HG03097 (cell line): ENCODE measurements around the gene SIK1.
"Not testable (repeated sequence)": the region's sequence is repeated elsewhere in the genome, so short reads cannot be mapped to it uniquely, and the experiment has no call there.

Source experiments
- ATAC-seq: cut with Tn5 transposase; IDR thresholded peaks from one replicate; pipeline ENCODE4 v1.9.1; 2021; ENCODE audit not compliant: unreplicated experiment, low FRiP score

Gene SIK1

DNA sequence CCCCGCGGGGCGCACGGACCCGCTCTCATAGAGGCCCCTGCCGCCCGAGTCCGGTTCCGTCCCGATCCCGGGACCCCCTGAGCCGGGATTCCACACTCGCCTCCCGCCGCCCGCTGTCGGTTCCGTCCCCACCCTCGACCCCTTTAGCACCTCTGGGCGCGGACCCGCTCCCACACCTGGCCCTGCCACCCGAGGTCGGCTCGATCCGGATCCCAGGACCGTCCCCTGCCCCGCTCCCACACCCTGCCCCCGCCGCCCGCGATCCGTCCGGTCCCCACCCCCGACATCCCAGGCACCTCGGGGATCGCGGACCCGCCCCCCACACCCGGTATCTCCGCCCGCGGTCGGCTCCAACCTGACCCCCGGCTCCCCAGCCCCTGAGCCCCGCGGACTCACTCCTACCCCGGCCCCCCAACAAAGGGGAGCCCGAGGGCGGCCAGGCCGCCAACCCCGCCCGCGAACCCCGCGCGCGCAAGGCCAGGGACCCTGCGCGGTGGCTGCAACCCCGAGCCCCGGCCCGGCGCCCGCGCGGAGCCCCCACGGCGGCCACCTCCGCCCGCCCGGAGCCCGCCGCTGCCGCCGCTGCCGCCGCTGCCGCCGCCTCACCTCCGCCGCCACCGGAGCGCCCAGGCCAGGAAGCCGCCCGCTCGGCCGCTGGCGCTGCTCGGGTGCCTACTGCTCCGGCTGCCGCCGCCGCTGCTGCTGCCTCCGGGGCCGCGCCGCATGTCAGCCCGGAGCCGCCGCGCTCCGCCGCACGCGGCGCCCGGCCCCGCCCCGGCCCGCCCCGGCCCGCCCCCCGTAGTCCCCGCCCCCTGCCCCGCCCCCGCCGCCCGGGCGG, at the start of gene SIK1:
Gene SIK1, minus strand, starts transcription at position 728 of the 838 bp plus-strand sequence. CDS start 953 bp downstream, outside the sequence.
- ATAC-seq = peak; percentile 28

DNA sequence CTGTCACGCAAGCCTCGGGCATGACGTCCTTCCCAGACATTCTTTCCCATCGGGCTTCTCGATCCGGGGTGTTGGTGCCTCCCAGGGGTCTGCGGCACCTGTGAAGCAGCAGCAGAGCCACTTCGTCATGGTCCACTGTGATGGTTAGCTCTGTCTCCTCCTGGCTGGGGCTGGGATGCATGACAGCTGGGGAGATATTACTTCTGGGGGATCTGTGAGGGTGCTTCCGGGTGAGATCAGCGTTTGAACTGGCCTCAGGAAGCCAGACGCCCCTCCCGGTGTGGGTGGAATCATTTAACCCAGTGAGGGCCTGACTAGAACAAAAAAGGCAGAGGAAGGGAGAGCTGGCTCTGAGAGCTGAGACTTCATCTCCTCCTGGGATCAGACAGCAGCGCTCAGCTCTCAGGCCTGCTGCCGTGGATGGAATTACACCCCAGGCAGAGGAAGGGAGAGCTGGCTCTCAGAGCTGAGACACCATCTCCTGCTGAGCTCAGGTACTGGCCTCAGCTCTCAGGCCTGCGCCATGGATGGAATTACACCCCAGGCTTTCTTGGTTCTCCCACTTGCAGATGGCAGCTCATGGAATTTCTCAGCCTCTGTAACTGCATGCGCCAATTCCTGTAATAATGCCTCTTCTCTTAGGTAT, 44.8 kb upstream of the SIK1 start:
- ATAC-seq = not testable (repeated sequence)

DNA sequence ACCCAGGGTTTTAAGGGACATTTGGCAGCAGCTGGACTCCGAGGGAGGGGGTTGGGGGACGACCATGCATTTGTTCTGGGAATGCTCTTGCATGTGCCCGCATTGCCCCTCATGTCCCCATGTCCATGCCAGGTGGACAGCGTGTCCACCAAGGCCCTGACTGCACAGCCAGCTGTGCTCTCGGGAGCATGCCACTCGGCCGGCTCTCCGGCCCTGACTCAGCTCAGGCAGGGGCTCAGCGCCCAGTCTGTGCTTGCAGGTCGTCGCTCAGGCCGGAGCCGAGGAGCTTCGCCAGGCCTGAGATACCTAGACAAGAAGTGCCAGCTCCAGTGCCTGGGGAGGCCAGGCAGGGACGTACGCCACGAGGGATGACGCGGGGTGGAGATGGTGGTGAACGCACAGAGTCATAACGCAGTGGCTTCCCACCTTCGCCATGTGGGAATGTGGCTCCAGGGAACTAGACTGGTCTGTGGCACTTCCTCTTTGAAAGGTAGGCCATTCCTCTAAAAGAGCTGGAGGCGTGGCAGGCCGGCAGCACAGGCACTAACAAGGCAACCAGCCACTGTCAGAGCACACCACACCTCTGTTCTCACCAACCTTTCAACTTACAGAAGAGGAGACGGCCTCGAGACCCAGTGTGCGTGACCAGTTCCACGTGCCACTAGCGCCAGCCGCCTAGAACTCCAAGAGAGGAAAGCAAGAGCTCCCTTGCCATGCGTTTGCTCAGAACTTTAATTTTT, 43.0 kb upstream of the SIK1 start:
- ATAC-seq = not testable (repeated sequence)

DNA sequence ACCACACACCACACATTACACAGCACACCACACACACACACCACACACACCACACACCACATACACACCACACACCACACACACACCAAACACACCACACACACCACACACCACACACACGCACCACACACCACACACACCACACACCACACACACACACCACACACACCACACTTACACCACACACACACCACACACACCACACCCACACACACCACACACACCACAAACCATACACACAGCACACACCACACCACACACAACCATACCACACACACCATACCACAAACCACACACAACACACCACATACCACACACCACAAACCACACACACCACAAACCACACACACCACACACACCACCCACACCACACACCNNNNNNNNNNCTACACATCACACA, 40.9 kb upstream of the SIK1 start:
- ATAC-seq = no peak

DNA sequence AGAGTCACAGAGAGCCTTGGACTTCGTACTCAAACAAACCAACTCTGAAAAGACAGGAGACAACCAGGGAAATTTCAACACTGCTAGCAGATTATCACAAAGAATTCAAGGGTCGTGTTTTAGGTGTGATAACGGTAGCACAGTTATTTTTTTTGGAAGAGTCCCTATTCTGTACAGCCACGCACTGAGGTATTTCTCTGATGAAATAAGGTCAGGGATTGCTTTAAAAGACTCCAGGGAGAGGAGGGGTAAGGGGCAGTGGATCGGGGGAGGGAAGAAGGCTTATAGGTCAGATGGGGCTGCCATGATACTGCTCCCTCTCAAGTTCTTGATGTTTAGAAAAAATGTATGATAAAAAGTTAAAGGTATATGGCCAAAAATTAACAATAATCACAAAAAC, 38.2 kb upstream of the SIK1 start:
- not testable (repeated sequence) for ATAC-seq

DNA sequence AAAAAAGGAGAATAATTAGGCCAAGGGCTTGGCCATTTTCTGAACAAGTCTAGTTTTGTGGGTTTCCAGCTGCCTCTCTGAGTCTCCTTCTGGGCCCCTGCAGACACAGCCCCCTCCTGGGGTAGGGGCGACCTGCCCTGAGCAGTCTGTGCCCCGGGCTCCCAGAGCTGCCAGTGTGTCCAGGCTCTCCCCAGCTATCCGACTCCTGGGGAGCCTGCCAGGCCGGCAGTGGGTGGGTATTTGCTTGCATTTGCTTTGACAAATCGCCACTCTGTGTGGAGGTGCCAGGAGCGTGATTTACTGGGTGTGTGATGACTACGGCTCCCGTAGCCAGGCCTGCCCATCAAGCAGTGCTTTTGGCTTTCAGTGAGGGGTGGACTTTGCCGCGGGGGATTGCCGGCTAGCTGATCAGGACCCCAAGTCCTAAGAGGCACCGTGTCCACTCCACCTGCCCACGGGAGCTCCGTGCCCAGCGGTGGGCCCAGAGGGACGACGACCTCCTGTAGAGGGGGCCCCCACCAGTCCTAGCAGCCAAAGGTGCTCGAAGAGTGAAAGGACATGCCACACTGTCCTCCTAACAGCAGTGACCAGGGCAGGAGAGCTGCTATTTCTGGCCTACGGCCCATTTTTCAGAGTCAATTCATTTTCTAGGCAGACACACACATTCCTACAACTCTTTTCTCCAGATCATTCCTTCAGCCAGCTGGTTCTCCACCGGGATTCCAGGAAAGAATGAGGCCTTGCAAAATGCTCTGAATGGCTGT, 36.7 kb upstream of the SIK1 start:
- ATAC-seq = not testable (repeated sequence)

DNA sequence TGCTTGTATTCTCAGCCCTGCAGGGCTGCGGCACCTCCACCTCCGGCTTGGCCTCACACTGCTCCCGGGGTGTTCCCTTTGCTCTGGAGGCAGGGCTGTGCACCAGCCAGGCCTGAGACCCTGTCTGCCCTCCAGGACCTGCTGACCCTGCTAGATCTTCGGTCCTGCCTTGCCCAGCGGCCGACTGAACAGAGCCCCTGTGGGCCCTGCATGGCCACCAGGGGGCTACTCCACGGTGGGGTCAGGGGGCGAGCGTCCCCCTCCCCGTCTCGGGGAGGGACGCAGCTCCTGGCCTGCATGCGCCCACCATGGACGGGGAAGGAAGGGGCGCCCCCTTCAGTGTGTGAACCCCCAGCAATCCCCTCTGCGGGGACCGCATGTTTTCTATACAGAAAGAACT, 36.0 kb upstream of the SIK1 start:
- not testable (repeated sequence) for ATAC-seq

DNA sequence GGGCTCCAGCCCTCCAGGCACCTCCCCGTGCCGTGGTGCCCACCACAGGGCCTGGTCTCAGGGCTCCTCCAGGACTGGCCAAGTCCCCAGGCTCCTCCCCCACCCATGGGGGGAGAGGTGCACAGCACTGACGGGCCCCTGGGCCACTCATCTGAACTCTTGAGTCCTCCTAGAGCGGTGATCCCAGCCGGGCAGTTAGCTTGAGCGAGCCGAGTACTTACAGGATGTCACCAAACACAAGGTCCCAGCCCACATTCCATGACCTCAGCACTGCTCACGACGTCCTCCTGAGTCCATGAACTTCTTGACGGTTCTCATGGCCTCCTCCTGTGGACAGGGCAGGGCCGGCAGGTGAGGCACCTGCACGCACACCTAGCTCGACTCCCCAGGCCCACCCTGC, 33.5 kb upstream of the SIK1 start:
- ATAC-seq = not testable (repeated sequence)

DNA sequence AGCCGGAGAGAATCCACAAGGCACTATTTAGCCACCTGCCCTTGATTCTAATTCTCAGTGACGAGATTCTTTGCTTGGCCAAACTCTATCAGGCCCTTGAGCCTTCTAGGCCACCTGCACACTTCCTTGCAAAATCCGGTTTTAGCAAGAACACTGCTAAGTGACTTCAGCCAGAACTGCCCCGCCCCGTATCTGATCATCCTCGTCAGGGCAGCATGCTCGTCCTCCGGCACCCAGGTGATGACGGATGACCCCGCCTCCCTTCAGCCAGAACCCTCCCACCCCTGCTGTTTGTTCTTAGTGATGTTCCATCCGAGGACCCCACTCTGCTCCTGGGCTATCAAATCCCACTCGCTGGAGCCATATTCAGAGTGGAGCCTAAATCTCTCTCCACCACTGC, 32.1 kb upstream of the SIK1 start:
- not testable (repeated sequence) for ATAC-seq

DNA sequence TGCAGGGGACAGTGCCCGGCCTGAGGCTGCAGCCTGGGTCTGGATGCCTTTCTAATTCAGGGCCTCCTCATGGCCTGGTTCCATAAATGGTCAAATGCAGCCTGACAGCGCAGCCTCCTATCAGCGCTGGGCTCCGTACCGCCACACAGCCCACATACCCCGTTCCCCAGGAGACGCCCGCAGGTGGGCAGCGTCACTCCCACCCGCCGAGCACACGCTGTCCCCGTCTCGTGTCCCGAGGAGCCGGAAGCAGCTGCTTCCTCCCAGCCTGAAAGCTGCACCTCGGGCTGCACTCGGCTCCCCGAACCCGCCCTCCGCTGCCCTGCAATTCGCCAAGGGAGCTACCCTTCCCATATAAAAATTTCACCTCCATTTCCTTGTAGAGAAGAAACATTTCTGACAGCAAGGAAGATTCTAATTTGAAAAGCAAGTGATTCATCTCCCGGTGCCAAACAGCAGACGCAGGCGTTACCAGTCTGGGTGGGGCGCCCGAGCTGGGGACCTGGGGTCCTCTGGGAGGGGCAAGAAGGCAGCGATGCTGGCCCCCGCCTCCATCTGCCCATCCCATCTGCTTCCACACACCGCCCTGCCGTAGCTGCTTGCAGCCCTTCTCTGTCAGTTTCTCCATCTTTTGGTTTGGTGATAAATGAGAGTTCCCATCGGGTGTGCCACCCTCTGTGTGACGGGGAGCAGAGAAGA, 29.8 kb upstream of the SIK1 start:
- ATAC-seq = not testable (repeated sequence)

DNA sequence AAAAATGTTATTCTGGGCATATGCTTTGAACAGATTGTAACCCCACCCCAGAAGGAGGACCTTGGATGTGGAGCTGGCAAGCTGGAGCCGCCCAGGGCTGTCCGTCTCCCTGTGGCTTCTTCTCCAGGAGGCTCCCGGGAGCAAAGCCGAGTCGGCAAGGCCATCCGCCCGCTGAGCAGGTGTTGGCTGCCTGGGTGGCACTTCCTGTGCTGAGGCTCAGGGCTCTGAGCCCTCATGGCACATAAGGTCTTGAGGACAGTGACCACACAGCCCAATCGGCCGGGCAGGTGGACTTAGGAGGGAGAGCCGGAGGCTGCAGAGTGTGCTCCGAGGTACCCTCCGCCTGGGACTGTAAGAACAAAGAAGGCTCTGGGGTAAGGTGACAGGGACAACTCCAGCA, 28.8 kb upstream of the SIK1 start:
- not testable (repeated sequence) for ATAC-seq

DNA sequence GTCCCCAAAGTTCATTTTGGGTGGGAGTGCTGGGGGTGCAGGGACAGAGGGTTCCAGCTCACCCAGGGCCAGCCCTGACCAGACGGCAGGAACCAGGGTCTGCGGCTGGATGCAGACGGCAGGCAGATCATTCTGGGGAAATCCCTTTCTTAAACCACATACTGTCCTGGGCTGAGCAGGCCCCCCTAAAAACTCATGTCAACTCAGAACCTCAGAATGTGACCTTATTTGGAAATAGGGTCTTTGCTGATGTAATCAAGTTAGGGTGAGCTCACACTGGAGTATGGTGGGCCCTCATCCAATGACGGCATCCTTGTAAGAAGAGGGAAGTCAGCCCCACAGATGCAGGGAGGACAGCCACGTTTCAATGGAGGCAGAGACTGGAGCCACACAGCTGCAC, 27.2 kb upstream of the SIK1 start:
- ATAC-seq = not testable (repeated sequence)

DNA sequence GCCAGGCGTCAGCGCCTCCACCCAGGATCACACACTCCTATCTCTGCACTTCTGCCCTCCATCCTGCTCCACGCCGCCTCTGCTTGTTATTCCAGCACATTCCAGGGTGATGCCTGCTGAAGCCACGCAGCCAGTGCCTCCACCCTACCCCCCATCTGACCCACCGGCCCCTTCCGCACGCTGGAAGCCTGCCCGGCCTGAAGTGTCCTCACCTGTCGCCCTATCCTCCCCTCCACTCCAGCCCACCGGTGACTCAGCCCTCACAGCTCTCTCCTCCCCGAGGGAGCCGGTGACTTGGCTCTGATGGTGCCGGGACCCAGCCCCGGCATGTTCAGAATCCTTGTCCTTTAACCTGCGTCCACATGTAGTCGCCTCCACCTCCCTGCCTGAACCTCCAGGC, 24.9 kb upstream of the SIK1 start:
- not testable (repeated sequence) for ATAC-seq

DNA sequence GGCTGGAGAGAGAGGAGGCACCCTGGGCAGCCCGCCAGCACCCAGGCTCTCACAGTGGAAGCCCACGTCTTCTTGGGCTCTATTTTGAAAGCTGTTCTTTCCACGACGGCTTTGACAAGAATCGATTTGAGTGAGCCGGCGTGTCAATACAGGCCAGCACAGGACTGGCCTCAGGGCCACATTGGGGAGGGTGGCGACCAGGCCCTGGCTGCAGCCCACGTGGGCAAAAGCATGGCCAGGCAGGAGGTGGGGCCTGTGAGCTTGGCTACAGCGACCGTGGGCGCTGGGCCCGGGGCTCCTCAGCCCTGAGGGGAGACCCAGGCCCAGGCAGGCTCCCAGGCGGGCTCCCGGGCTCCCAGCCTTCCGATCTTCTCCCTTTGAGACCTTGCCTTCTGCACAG, 23.4 kb upstream of the SIK1 start:
- not testable (repeated sequence) for ATAC-seq

DNA sequence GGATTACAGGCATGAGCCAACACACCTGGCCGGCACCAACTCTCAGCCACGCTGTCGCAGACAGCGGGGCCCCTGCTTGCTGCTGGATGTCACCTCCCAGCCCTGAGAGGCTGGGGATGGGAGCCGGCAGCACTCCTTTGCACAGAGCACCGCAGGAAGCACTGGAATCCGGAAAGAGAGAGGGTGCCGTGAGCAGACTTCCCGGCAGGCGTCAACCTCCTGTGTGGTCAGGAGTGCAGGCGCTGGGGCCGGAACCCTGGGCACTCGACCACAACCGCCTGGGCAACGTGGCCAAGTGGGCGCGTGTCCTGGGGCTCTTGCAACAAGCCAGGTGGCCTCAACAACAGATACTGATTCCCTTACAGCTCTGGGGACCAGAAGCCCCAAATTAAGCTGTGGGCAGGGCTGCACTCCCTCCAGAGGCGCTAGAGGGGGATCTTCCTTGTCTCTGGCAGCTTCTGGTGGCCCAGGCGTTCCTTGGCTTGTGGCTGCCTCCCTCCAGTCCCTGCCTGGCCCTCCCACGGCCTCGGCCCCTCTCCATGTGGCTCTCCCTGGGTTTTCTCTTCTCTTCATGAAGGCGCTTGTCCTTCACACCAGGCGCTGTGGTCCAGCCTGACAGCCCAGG, 20.5 kb upstream of the SIK1 start:
- not testable (repeated sequence) for ATAC-seq

DNA sequence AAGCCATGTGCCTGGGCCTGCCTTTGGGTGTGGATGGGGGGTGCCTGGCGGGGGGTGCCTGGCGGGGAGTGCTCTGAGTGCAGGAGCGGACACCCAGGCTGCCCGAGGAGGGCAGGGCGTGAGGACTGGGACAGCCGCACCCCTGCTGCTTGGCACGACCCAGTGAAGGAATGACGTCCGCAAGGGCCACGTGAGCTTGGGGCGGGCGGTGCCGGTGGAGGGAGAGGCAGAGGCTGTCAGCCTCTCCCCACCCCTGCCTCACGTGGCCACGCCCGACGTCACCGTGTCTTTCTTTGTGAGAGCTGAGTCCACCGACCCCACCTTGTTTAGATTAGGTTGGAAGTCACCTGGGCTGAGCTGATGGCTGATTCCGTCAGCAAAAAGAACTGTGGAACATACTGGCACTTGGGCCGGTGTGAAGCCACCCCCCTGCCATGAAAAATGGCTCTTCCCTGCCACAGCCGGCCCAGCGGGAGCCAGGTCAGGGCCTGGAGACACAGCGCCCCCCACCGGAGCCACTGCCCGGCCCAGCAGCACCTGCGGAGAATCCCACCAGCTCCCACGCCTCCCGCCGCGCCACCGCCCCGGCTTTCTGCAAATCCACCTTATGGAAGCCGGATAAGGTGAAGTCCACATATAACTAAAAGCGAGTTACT, 19.5 kb upstream of the SIK1 start:
- not testable (repeated sequence) for ATAC-seq

DNA sequence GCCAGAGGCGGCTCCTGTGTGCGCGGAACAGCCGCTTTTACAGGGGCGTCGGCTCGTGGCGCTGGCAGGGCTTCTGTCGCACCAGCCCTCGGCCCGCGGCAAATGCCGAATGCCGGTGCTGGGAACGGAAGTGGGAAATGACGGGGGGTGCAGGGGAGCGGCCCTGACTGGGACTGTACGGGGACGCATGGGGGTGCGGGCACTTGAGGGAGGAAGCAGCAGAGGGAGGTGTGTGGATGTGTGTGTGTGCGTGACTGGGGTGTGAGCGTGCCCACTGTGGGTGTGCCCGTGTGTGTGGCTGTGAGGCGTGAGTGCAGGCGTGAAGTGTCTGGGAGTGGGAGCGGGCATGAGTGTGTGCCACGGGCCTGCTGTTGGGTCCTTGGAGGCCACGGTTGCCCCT, 17.6 kb upstream of the SIK1 start:
- ATAC-seq = not testable (repeated sequence)

DNA sequence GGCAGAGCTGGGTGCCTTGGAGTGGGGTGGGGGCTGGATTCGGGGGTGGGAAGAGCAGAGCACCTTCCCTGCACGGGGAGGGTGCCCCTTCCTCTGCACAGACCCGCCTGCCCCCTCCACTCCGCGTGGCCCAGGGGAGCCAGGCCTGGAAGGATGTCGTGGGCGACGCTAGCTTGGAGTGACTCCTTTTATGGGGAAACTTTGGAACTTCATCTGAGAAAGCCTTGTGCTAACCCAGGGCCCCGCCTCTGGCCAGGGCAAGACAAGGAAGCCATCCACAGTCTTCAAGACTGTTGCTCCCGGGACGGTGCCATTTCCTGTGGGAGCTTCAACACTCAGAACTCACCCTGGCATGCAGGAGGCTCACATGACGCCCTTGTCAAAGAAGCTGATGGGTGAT, 15.6 kb upstream of the SIK1 start:
- ATAC-seq = not testable (repeated sequence)
